Measurements from ENCODE around the gene PPP2R1B.

The PPP2R1B gene

DNA sequence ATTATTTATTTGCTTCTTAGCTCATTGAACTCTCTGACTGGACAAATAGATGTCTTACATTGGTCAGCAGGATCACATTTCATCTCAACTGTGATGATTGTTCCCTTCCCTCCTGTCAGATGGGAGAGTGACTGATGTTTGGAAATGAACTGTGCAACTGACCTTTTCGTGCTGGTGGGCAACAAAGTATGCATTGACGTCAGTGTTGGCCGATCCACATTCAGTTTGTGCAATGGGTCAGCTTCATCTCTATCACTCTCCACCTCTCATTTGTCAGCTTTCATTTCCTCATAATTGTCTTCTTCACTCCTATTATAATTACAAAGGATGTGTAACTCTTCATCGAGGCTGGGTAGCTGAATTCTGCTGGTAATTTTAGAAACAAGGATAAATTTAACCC is 71.3 kb downstream of the PPP2R1B start:
- DNase-seq (ENCODE audit: low spot score): no peak
- no peak overlapping the region for H3K27ac ChIP-seq
- TF ChIP-seq, protein P1, sequence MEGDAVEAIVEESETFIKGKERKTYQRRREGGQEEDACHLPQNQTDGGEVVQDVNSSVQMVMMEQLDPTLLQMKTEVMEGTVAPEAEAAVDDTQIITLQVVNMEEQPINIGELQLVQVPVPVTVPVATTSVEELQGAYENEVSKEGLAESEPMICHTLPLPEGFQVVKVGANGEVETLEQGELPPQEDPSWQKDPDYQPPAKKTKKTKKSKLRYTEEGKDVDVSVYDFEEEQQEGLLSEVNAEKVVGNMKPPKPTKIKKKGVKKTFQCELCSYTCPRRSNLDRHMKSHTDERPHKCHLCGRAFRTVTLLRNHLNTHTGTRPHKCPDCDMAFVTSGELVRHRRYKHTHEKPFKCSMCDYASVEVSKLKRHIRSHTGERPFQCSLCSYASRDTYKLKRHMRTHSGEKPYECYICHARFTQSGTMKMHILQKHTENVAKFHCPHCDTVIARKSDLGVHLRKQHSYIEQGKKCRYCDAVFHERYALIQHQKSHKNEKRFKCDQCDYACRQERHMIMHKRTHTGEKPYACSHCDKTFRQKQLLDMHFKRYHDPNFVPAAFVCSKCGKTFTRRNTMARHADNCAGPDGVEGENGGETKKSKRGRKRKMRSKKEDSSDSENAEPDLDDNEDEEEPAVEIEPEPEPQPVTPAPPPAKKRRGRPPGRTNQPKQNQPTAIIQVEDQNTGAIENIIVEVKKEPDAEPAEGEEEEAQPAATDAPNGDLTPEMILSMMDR (IDR thresholded peaks at IDR 0.05): no peak
- no peak overlapping the region for H3K4me3 ChIP-seq

DNA sequence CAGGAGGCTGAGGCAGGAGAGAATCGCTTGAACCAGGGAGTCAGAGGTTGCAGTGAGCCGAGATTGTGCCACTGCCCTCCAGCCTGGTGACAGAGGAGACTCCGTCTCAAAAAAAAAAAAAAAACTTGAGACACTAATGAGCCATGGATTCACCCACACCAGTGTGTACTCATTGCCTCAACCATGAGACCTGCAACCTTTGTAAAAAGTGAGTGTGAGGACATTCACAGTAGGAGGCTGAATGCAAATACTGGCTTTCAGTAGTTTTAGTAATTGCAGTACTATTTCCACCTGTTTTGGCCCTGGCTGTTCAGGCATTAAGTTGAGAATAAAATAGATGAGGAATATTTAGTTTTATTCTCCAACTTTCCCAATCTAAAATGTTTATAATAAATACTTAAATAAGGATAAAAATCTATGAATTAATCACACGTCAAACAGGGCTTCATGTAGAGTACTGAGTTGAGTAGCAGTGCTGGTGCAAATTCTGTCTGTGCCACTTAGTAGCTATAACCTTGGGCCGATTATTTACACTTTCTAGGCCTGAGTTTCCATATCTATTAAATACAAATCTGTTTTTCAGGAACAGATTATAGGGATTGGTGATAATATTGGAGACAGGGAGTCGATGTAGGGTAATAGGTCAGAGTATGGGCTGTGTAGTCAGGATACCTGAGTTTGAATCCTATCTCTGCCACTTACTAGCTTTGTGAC is 72.8 kb downstream of the PPP2R1B start:
- TF ChIP-seq, protein P1 (IDR thresholded peaks at IDR 0.05): no peak
- H3K4me3 ChIP-seq: no peak overlapping the region
- DNase-seq (ENCODE audit: low spot score): no peak
- no peak overlapping the region for H3K27ac ChIP-seq

DNA sequence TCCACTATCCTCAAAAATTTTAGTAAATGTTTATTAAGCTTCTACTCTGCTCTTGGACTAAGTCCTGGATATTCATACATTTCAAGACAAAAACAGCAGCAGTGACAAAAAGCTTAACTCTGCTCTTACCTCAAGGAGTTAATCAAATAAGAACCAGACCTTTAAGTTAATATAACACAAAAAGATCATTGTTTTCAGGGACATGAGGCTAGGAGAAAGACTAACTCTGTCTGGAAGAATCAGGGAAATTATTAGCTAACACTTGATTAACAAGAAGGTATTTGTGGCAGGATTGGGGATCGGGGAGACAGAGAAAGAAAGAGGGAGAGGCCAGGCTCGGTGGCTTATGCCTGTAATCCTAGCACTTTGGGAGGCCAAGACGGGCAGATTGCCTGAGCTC is 74.4 kb downstream of the PPP2R1B start:
- H3K4me3 ChIP-seq: no peak overlapping the region
- no peak overlapping the region for H3K27ac ChIP-seq
- TF ChIP-seq, protein P1 (IDR thresholded peaks at IDR 0.05): no peak
- no peak for DNase-seq (ENCODE audit: low spot score)

DNA sequence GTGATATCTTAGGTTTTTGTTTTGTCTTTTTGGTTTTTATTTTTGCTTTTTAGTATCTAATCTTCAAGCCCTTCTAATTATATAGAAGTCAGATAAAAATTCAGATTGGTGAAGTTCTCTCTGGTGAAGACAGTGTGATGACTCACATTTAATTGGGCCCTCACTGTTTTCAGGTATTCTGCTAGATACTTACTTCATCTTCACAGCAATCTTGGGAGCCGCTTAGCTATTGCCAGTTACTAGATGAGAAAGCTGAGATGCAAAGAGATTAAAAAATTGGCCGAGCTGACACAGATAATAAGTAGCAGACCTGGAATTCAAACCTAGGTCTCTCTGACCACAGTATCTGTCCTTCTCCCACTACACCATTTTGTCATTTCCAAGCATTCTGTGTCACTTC is 75.0 kb downstream of the PPP2R1B start:
- Histone ChIP-seq H3K27ac (no peak overlapping the region), H3K4me3 (no peak overlapping the region)
- no peak for DNase-seq (ENCODE audit: low spot score)
- TF ChIP-seq, protein P1 (IDR thresholded peaks at IDR 0.05): no peak

DNA sequence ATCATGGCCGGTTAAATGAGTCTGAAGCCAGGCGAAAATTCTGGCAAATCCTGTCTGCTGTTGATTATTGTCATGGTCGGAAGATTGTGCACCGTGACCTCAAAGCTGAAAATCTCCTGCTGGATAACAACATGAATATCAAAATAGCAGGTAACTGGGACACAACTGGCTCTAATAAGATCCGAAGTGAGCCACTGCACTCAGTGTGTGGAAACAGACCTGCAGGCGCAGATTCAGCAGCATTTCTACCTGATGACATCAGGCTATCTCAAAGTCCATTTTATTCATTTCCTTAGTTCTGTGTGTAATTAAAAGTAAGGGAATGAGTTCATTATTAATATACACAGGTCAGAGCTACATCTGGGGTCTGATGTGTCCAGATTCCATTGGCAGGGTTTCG is 78.2 kb downstream of the PPP2R1B start:
- TF ChIP-seq, protein P1 (IDR thresholded peaks at IDR 0.05): no peak
- DNase-seq (ENCODE audit: low spot score): no peak
- Histone ChIP-seq H3K4me3 (no peak overlapping the region), H3K27ac (no peak overlapping the region)

DNA sequence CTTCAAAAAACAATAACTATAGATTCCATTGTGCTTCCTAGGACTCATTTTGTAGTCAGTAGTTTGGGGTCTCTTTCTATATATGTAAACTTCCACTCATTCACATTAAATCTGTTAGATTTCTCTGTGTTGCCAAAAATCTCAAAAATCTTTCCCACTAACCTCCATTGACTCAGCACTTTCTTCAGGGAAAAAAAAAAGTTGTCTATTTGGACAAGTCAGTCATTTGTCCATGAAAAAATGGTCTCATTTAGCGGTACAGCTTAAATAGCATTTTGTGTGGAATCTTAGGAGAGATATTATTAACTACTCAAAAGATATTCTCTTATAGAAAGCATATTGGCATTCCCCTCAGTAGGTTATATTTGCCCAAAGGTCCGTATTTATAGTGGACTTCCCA is 81.9 kb downstream of the PPP2R1B start:
- Histone ChIP-seq H3K4me3 (no peak overlapping the region), H3K27ac (no peak overlapping the region)
- TF ChIP-seq, protein P1 (IDR thresholded peaks at IDR 0.05): no peak
- DNase-seq (ENCODE audit: low spot score): no peak

DNA sequence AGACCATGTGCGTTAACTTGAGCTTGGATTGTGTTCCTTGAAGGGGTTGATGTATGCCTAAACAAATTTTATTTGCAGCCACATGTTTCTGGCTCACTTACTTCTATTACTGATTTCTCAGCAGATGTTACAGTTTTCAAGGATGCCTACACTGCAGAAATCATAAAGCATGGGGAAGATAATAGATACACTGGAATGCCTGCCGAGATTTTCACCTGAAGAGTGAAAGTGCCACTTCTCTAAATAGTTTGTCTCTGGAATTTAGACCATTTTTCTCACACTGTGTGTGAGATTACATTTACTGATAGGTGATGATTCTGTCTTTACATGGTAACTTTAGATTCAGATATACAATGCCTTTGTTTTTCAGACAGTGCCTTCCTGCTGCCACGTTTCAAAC is 82.4 kb downstream of the PPP2R1B start:
- no peak overlapping the region for H3K4me3 ChIP-seq
- TF ChIP-seq, protein P1 (IDR thresholded peaks at IDR 0.05): no peak
- H3K27ac ChIP-seq: no peak overlapping the region
- no peak for DNase-seq (ENCODE audit: low spot score)

Data from coronary artery (tissue), 2 donors.